Smooth muscle cell of the umbilical artery (primary cell): ENCODE measurements around the gene MYO3B. TPM values are rescaled to one million over a fixed set of nuclear protein-coding genes. Genes with fewer than 3 reads are reported as not detected.

Experiments
- total RNA-seq: library from RNA; depleted of rRNA; stranded (reverse); fragments of >200 nt; gene quantifications from 2 replicates; pipeline ENCODE4 v1.2.3, GENCODE V29; 2014

The MYO3B gene
- 0.32 and 0.89 TPM in 2 replicates for total RNA-seq

GRCh38 chr2:170177950-170178781 is at the start of gene MYO3B:
Gene MYO3B (plus strand): TSS chr2:170178147. CDS start chr2:170178288, 141 bp downstream.

